Heart left ventricle (tissue), 13 donors: ENCODE results near the gene R3HDML.

Experiments
- CTCF ChIP-seq, 12 donors: fragments of 200-600 bp; sonication (generic) in 4 of 12; IDR thresholded peaks; one replicate each; pipeline versions ENCODE4 v1.5.0 to v1.8.0; 2018 to 2022; ENCODE audit warnings: antibody characterized with exemption in 12 of 12, mild to moderate bottlenecking in 5 of 12
- POLR2A ChIP-seq, 2 donors: fragments of 450-650 bp; IDR thresholded peaks; one replicate each; pipeline ENCODE4 v1.6.1; 2017; ENCODE audit warnings: antibody characterized with exemption in 2 of 2, mild to moderate bottlenecking in 2 of 2, moderate library complexity in 2 of 2
- donor health status: ischemic (EF 13 %, LVEDD 7.1; RV severe dilation, severe dysfunction).
- donor health status: DM: no; HTN: yes; CAD: no.
- donor health status: DM: no; HTN: no; CAD: no.
- donor health status: ischemic (EF 25% LVEDD 6.9; RV normal size, moderate dysfunction).
- donor health status: ischemic (EF 25% LVEDD 5.7; RV mildly dilated, moderate dysfunction).
- donor health status: ischemic (EF 35%, LVEDD 5.7; RV mildly dilated, moderate dysfunction).
- donor health status: nonischemic (EF 11% LVEDD 7.7; RV severe dilation, severe dysfunction).
- donor health status: DM: yes; HTN: yes; CAD: no.
- donor health status: PGD.
- donor health status: ischemic (EF 29% LVEDD 5.4; RV normal size, mild dysfunction).
- donor health status: nonischemic (EF 23%, LVEDD 6.1; RV moderate dilation, normal function).

GRCh38 chr20:44392088-44392775, 55.4 kb downstream of the R3HDML start:
- no peak for TF ChIP-seq POLR2A (IDR thresholded peaks at IDR 0.05)
- TF ChIP-seq CTCF (IDR thresholded peaks at IDR 0.05), result no peak
